ENCODE data around the gene PNPT1. TPM values are rescaled to one million over a fixed set of nuclear protein-coding genes. Genes with fewer than 3 reads are reported as not detected.

PNPT1 gene
- total RNA-seq, 3 donors from 2014 or later, result 14.8 to 29.8 (median 25.3) TPM

GRCh38 chr2:55618275-55619055 is 75.2 kb downstream of the PNPT1 start:
- no peaks in the 10 kb centered on the region for H3K9me3 ChIP-seq
- peaks cover 28% of the 10 kb centered on the region for H3K4me1 ChIP-seq (ENCODE audit: low read depth)
- intact Hi-C loops (cut with DNase I, micrococcal nuclease), result no loop called here
- no peaks in the 10 kb centered on the region for H3K36me3 ChIP-seq (ENCODE audit: low read depth)
- ATAC-seq (peak; percentile 34), DNase-seq (peak; percentile 67 to 76 (median 71))
- no peak for TF ChIP-seq CTCF (IDR thresholded peaks at IDR 0.05)
- peak overlapping the region; percentile 89 for H3K4me3 ChIP-seq

GRCh38 chr2:55618025-55618274 is 75.7 kb downstream of the PNPT1 start:
- Histone ChIP-seq H3K36me3 (ENCODE audit: low read depth) (no peaks in the 10 kb centered on the region), H3K9me3 (no peaks in the 10 kb centered on the region), H3K4me3 (peak overlapping the region; percentile 89), H3K4me1 (ENCODE audit: low read depth) (peaks cover 28% of the 10 kb centered on the region)
- ATAC-seq, result no peak
- DNase-seq, result no peak
- no peak for TF ChIP-seq CTCF (IDR thresholded peaks at IDR 0.05)
- intact Hi-C loops (cut with DNase I, micrococcal nuclease), result no loop called here

- peaks cover 28% of the 10 kb centered on the region for H3K4me1 ChIP-seq (ENCODE audit: low read depth)
- TF ChIP-seq CTCF (IDR thresholded peaks at IDR 0.05), result peak; percentile 43
- intact Hi-C loops (cut with DNase I, micrococcal nuclease), result no loop called here
Observed at GRCh38 chr2:55617175-55618024, 76.2 kb downstream of the PNPT1 start, which contains the start of gene PPP4R3B. TSS of gene PPP4R3B (minus strand) at chr2:55617622. CDS start at chr2:55617285, 337 bp downstream.

GRCh38 chr2:55616551-55617174 is 77.0 kb downstream of the PNPT1 start:
- H3K9me3 ChIP-seq, result no peaks in the 10 kb centered on the region
- intact Hi-C loops (cut with DNase I, micrococcal nuclease), result no loop called here
- no peak for TF ChIP-seq CTCF (IDR thresholded peaks at IDR 0.05)
- H3K36me3 ChIP-seq (ENCODE audit: low read depth), result no peaks in the 10 kb centered on the region
- peaks cover 23% of the 10 kb centered on the region for H3K4me1 ChIP-seq (ENCODE audit: low read depth)
- DNase-seq, result peak in 1 of 3 donors; percentile 48
- ATAC-seq, result peak; percentile 26
- H3K4me3 ChIP-seq, result peak overlapping the region; percentile 89

More at GRCh38 chr2:55617175-55618024, 76.2 kb downstream of the PNPT1 start, which contains the start of gene PPP4R3B:
- ATAC-seq, result peak; percentile 96
- Histone ChIP-seq H3K9me3 (no peaks in the 10 kb centered on the region), H3K4me3 (peak within 1 kb of the TSS; percentile 89), H3K36me3 (ENCODE audit: low read depth) (no peaks in the 10 kb centered on the region)
- peak; percentile 99 to 100 (median 100) for DNase-seq

- intact Hi-C loops (cut with DNase I, micrococcal nuclease), result no loop called here
- H3K36me3 ChIP-seq (ENCODE audit: low read depth), result no peaks in the 10 kb centered on the region
- H3K4me1 ChIP-seq (ENCODE audit: low read depth), result peaks cover 5% of the 10 kb centered on the region
- no peak for ATAC-seq
- TF ChIP-seq CTCF (IDR thresholded peaks at IDR 0.05), result no peak
- H3K9me3 ChIP-seq, result no peaks in the 10 kb centered on the region
- no peak overlapping the region for H3K4me3 ChIP-seq
- no peak for DNase-seq
Observed at GRCh38 chr2:55611997-55612396, 81.6 kb downstream of the PNPT1 start.
